ENCODE data around the gene CFAP90. TPM values are rescaled to one million over a fixed set of nuclear protein-coding genes. Genes with fewer than 3 reads are reported as not detected.

The CFAP90 gene
- total and polyA plus RNA-seq, 5 donors: 0.05 to 0.33 (median 0.16) TPM; not detected in 1

DNA sequence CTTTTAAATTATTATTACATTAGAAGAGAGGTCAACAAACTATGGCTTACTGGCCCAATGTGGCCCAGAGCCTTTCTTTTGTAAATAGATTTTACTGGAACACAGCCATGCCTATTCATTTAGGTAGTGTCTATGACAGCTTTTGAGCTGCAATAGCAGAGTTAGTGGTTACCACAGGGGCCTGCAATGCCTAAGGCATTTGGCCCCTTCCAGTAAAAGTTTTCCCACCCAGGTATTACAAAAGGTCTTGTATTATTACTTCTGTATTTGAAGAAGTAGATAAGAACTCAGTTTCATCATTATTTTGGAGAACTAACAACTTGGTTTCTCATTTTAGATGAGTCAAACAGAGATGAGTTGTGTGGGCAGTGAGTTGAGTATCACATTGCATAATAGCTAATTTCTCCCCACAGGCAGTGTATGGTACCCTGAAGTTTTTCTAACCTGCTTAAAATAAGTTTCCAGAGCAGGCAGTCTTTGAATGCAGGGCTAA lies 27.5 kb upstream of the CFAP90 start:
- Histone ChIP-seq H3K4me3 (ENCODE audit: low read length) (no peak overlapping the region), H3K27me3 (ENCODE audit: control insufficient read depth, insufficient read depth) (no peaks in the 10 kb centered on the region), H3K4me1 (ENCODE audit: control insufficient read depth, insufficient read depth, low read length) (no peaks in the 10 kb centered on the region), H3K9me3 (ENCODE audit: control insufficient read depth, low read length) (peaks cover 6% of the 10 kb centered on the region), H3K27ac (ENCODE audit: low read length) (no peak overlapping the region)
- DNase-seq: no peak
- intact Hi-C loops (cut with DNase I): no loop called here
- no peak for ATAC-seq

GRCh38 chr5:7877851-7878250 lies 26.9 kb upstream of the CFAP90 start:
- H3K9me3 ChIP-seq (ENCODE audit: control insufficient read depth, low read length): peaks cover 6% of the 10 kb centered on the region
- intact Hi-C loops (cut with DNase I): no loop called here
- no peak overlapping the region for H3K27ac ChIP-seq (ENCODE audit: low read length)
- no peak for ATAC-seq
- DNase-seq: peak in 1 of 3 donors; percentile 34
- H3K4me3 ChIP-seq (ENCODE audit: low read length): no peak overlapping the region
- no peaks in the 10 kb centered on the region for H3K4me1 ChIP-seq (ENCODE audit: control insufficient read depth, insufficient read depth, low read length)
- 62% methylated on average over 9 of the region's 9 CpGs for WGBS
- H3K27me3 ChIP-seq (ENCODE audit: control insufficient read depth, insufficient read depth): no peaks in the 10 kb centered on the region

- H3K27me3 ChIP-seq (ENCODE audit: control insufficient read depth, insufficient read depth): no peaks in the 10 kb centered on the region
- no peak overlapping the region for H3K27ac ChIP-seq (ENCODE audit: low read length)
- peaks cover 6% of the 10 kb centered on the region for H3K9me3 ChIP-seq (ENCODE audit: control insufficient read depth, low read length)
- ATAC-seq (no peak), DNase-seq (no peak)
- intact Hi-C loops (cut with DNase I): no loop called here
- H3K4me1 ChIP-seq (ENCODE audit: control insufficient read depth, insufficient read depth, low read length): no peaks in the 10 kb centered on the region
- 91% methylated on average over 3 of the region's 3 CpGs for WGBS
- no peak overlapping the region for H3K4me3 ChIP-seq (ENCODE audit: low read length)
Measured at GRCh38 chr5:7876867-7877266, 25.9 kb upstream of the CFAP90 start.

DNA sequence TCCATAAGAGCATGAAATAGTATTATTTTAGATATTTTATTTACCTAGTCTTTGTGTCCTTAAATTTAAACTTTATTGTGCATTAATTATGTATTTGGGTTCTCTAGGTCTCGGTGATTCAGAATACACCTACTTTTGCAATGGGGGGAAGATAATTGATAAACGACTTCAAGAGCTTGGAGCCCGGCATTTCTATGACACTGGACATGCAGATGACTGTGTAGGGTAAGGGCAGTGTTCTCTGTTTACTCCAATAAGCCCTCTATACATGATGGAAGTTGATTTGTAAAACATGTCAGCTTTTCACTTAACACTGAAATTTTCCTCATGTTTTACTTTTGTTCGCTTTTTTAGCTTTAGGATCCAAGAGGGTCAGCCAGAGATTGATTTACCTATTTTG lies 24.2 kb upstream of the CFAP90 start:
- peaks cover 7% of the 10 kb centered on the region for H3K9me3 ChIP-seq (ENCODE audit: control insufficient read depth, low read length)
- H3K27me3 ChIP-seq (ENCODE audit: control insufficient read depth, insufficient read depth): no peaks in the 10 kb centered on the region
- DNase-seq: no peak
- H3K4me3 ChIP-seq (ENCODE audit: low read length): no peak overlapping the region
- H3K27ac ChIP-seq (ENCODE audit: low read length): no peak overlapping the region
- no peak for ATAC-seq
- WGBS: 95% methylated on average over 4 of the region's 4 CpGs
- no peaks in the 10 kb centered on the region for H3K4me1 ChIP-seq (ENCODE audit: control insufficient read depth, insufficient read depth, low read length)
- intact Hi-C loops (cut with DNase I): no loop called here

DNA sequence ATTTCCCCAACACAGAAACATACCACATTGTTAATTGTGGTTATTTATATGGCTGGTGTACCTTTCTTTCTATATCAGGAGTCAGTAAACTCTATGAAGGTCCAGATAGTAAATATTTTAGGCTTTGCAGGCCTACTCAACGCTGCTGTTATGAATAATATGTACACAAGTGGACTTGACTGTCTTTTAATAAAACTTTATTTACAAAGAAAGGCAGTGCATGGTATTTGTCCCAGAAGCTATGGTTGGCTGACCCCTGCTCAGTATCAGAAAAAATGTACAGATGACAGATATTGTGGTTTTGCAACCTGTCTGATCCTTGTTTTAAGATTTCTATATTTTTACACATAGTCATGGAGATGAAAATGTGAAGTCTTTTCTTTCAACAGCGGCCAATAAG lies 23.7 kb upstream of the CFAP90 start:
- Histone ChIP-seq H3K27ac (ENCODE audit: low read length) (no peak overlapping the region), H3K9me3 (ENCODE audit: control insufficient read depth, low read length) (peaks cover 4% of the 10 kb centered on the region), H3K27me3 (ENCODE audit: control insufficient read depth, insufficient read depth) (no peaks in the 10 kb centered on the region), H3K4me1 (ENCODE audit: control insufficient read depth, insufficient read depth, low read length) (no peaks in the 10 kb centered on the region), H3K4me3 (ENCODE audit: low read length) (no peak overlapping the region)
- no peak for DNase-seq
- WGBS: 98% methylated on average over 2 of the region's 2 CpGs
- no peak for ATAC-seq
- intact Hi-C loops (cut with DNase I): no loop called here

DNA sequence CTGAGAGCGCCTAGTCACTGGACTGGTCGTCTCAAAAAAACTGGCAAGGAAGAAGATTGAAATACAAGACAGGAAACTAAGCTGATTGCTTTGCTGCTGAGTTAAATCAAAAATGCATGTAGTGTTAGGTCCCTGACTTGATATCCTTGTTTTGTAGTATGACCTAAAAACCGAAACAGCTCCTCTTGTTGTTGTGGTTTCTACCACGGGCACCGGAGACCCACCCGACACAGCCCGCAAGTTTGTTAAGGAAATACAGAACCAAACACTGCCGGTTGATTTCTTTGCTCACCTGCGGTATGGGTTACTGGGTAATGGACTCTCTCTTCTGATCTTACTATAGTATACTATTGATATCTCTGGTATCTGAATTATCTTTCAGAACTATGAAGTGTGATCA lies 22.3 kb upstream of the CFAP90 start:
- DNase-seq: no peak
- intact Hi-C loops (cut with DNase I): no loop called here
- no peak for ATAC-seq
- peaks cover 4% of the 10 kb centered on the region for H3K9me3 ChIP-seq (ENCODE audit: control insufficient read depth, low read length)
- no peaks in the 10 kb centered on the region for H3K4me1 ChIP-seq (ENCODE audit: control insufficient read depth, insufficient read depth, low read length)
- no peak overlapping the region for H3K4me3 ChIP-seq (ENCODE audit: low read length)
- H3K27ac ChIP-seq (ENCODE audit: low read length): no peak overlapping the region
- H3K27me3 ChIP-seq (ENCODE audit: control insufficient read depth, insufficient read depth): no peaks in the 10 kb centered on the region
- 82% methylated on average over 9 of the region's 9 CpGs for WGBS

DNA sequence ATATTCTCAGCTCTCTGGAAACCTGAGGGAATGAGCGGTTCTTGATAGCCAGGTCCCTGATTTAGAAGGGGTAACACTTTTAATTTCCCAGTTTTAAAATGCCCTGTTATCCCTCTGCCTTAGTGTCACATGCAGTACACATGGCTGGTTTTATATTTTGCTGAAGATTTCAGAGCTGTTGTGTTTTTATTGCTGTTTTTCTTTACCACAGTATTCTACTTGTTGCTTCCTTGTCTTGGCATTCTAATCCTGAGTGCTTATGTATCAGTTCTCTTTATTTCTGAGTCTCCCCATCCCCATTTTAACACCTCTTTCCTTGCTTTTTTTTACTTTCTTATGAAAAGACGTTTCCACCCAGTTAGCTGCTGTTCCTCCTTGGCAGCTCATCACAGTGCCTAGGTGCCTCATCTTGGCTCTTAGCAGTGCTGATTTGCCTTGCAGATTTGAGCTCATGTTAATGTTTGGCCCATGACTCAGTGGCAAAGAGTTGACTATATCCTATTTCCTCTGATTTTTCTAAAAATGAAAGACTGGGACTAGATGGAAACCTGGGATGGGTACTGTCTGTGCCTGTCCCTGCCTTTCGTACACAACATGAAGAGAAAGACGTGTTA lies 21.7 kb upstream of the CFAP90 start:
- Histone ChIP-seq H3K27me3 (ENCODE audit: control insufficient read depth, insufficient read depth) (no peaks in the 10 kb centered on the region), H3K4me3 (ENCODE audit: low read length) (no peak overlapping the region), H3K27ac (ENCODE audit: low read length) (no peak overlapping the region), H3K9me3 (ENCODE audit: control insufficient read depth, low read length) (peaks cover 4% of the 10 kb centered on the region), H3K4me1 (ENCODE audit: control insufficient read depth, insufficient read depth, low read length) (no peaks in the 10 kb centered on the region)
- ATAC-seq (no peak), DNase-seq (no peak)
- intact Hi-C loops (cut with DNase I): no loop called here
- WGBS: 71% methylated on average over 4 of the region's 4 CpGs

- Histone ChIP-seq H3K27ac (ENCODE audit: low read length) (no peak overlapping the region), H3K4me3 (ENCODE audit: low read length) (no peak overlapping the region), H3K9me3 (ENCODE audit: control insufficient read depth, low read length) (peaks cover 4% of the 10 kb centered on the region), H3K27me3 (ENCODE audit: control insufficient read depth, insufficient read depth) (no peaks in the 10 kb centered on the region), H3K4me1 (ENCODE audit: control insufficient read depth, insufficient read depth, low read length) (no peaks in the 10 kb centered on the region)
- intact Hi-C loops (cut with DNase I): no loop called here
- DNase-seq: no peak
- WGBS: 77% methylated on average over 2 of the region's 2 CpGs
- ATAC-seq: no peak
Measured at GRCh38 chr5:7871653-7872052, 20.7 kb upstream of the CFAP90 start.

DNA sequence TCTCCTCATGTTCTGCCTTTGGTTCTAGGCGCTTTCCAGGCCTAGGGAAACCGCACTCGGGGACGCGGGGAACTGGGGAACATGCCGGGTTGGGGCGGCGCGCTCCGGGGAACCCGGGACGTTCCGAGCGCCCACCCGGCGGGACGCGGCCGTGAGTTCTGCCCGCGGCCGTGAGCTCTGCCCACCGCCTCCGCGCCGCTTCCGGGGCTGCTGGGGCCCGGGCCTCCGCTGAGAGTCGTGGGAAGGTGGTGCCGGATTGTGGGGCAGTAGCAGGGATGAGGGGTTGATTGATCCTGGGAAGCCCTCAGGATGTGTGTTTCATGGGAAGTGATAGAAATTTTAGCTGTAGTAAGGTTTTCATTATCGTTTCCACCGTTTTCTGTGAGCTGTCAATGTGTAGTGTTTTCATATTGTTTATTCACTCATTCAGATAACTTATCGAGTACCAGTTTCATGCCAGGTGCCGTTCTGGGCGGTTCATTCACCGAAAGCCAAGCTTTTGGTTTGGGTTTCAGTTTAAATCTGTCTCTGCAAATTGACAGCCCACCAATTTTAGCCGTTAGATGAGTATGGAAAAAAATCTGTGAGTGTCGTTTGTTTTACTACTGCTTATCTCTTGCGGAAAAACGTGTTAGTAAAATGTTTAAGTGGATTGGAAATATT lies 18.7 kb upstream of the CFAP90 start:
- no peaks in the 10 kb centered on the region for H3K4me1 ChIP-seq (ENCODE audit: control insufficient read depth, insufficient read depth, low read length)
- under 1% methylated on average over 41 of the region's 41 CpGs for WGBS
- peaks cover 2% of the 10 kb centered on the region for H3K9me3 ChIP-seq (ENCODE audit: control insufficient read depth, low read length)
- peak overlapping the region; percentile 70 for H3K4me3 ChIP-seq (ENCODE audit: low read length)
- H3K27me3 ChIP-seq (ENCODE audit: control insufficient read depth, insufficient read depth): no peaks in the 10 kb centered on the region
- ATAC-seq: peak; percentile 60 to 67
- intact Hi-C loops (cut with DNase I): no loop called here
- H3K27ac ChIP-seq (ENCODE audit: low read length): no peak overlapping the region
- DNase-seq: no peak

DNA sequence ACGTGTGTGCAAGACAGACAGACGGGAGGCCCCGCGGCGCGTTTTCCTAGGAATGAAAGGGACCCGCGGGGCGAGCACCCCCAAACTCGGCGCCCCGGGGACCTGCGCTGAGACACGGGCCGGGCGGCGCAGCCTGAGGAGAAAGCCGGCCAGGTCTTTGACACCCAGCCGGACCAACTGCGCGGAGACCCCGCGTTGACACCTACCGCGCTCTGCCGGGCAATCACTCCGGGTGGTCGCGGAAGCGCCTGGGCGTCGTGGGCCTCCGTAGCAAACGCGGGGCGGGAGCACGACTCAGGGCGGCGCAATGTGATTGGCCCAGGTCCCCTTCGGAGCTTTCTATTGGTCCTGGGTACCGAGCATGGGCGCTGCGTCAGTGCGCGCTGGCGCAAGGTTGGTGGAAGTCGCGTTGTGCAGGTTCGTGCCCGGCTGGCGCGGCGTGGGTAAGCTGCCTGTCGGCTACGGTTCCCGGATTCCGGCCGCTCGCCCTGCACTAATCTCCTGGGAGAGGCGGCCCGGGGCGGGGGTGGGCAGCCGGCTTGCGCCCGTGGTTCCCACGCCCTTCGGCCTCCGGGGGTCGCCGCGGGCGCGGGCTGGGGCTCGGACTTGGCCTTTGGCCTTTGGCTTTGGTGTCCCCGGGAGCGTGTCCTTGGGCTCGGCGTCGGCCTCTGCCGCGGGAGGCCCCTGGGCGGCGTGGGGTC lies 18.0 kb upstream of the CFAP90 start, which contains the start of the genes FASTKD3 and MTRR:
TSS of gene FASTKD3 (minus strand) at position 259 of the 701 bp plus-strand sequence. CDS start 948 bp downstream, outside the sequence.
TSS of gene MTRR (plus strand) at position 376 of the 701 bp plus-strand sequence. CDS start 1,647 bp downstream, outside the sequence.
- Histone ChIP-seq H3K27ac (ENCODE audit: low read length) (peak within 1 kb of the TSS; percentile 19), H3K4me3 (ENCODE audit: low read length) (peak within 1 kb of the TSS; percentile 70), H3K4me1 (ENCODE audit: control insufficient read depth, insufficient read depth, low read length) (no peaks in the 10 kb centered on the region), H3K9me3 (ENCODE audit: control insufficient read depth, low read length) (peaks cover 2% of the 10 kb centered on the region), H3K27me3 (ENCODE audit: control insufficient read depth, insufficient read depth) (no peaks in the 10 kb centered on the region)
- WGBS: under 1% methylated on average over 83 of the region's 83 CpGs
- ATAC-seq (peak; percentile 100), DNase-seq (peak; percentile 95 to 98 (median 97))
- intact Hi-C loops (cut with DNase I): no loop called here

GRCh38 chr5:7868427-7868772 lies 17.5 kb upstream of the CFAP90 start:
- Histone ChIP-seq H3K27me3 (ENCODE audit: control insufficient read depth, insufficient read depth) (no peaks in the 10 kb centered on the region), H3K9me3 (ENCODE audit: control insufficient read depth, low read length) (peaks cover 2% of the 10 kb centered on the region), H3K27ac (ENCODE audit: low read length) (peak overlapping the region; percentile 19), H3K4me1 (ENCODE audit: control insufficient read depth, insufficient read depth, low read length) (no peaks in the 10 kb centered on the region), H3K4me3 (ENCODE audit: low read length) (peak overlapping the region; percentile 70)
- ATAC-seq (no peak), DNase-seq (no peak)
- WGBS: 0% methylated on average over 8 of the region's 8 CpGs
- intact Hi-C loops (cut with DNase I): no loop called here
